H7 (cell line): Measurements from ENCODE around the gene PDE4B. TPM values are rescaled to one million over a fixed set of nuclear protein-coding genes. Genes with fewer than 3 reads are reported as not detected.
A peak's percentile ranks its signal among the peaks of the same experiment; 100 is the strongest.

Experiments used
- DNase-seq: peaks from one replicate; pipeline ENCODE4 v3.0.0; 2012
- H3K27me3 ChIP-seq: 2 replicates; pipeline ENCODE4 v1.6.0; 2011; ENCODE audit warnings: mild to moderate bottlenecking, low read length; ENCODE audit not compliant: control insufficient read depth, insufficient read depth
- H3K36me3 ChIP-seq: replicated peaks from 2 replicates; pipeline ENCODE4 v1.5.1; 2011; ENCODE audit warnings: low read length; ENCODE audit not compliant: control insufficient read depth, insufficient read depth
- H3K4me3 ChIP-seq: 2 replicates; pipeline ENCODE4 v1.5.1; 2011; ENCODE audit warnings: low read depth, mild to moderate bottlenecking, control low read depth, low read length, moderate library complexity; ENCODE audit not compliant: insufficient read depth
- total RNA-seq: library from RNA; depleted of rRNA; stranded (reverse); fragments of >200 nt; shearing (Covaris generic); gene quantifications from 2 replicates; pipeline ENCODE4 v1.2.3, GENCODE V29; 2014

PDE4B gene
- total RNA-seq, 1 experiment from 2014 or later, result 4.1 TPM

DNA sequence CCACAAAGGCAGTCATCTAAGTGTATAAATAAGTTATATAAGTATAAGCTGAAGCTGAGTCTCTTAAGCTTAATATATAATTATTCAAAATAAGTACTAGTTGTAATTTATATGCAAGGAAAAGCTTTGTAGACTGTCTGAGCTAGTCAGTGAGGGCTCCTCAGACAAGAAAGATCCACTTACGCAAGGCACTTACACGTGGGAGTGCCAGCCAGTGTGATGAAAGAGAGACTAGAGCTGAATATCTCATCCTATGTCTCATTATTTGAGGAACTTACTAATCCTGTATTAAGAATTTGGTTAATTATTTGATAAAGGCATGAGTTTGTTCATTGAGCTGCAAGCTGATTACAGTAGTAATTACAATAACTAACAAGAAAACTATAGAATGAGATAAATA lies 146.9 kb downstream of the PDE4B start:
- H3K36me3 ChIP-seq, result no peaks in the 10 kb centered on the region
- DNase-seq, result no peak
- H3K4me3 ChIP-seq, result no peak overlapping the region
- no peaks in the 10 kb centered on the region for H3K27me3 ChIP-seq

DNA sequence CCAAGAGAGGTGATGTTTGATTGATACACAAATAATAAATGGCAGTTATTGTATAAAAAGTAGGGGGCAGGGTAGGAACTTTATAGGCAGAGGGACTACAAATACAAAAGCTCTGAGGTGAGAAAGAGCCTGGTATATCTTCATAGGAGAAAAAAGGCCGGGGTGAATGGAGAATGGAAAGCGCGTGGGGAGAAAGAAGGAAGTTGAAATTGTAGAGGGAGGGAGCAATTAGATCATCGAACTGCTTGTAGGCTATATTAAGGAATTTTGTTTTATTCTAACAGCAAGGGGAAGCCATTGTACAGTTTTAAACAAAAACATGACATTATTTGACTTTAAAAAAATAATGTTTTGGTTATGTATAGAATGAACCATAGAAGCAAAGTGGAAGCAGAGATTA lies 147.4 kb downstream of the PDE4B start:
- DNase-seq, result no peak
- Histone ChIP-seq H3K36me3 (no peaks in the 10 kb centered on the region), H3K27me3 (no peaks in the 10 kb centered on the region), H3K4me3 (no peak overlapping the region)

DNA sequence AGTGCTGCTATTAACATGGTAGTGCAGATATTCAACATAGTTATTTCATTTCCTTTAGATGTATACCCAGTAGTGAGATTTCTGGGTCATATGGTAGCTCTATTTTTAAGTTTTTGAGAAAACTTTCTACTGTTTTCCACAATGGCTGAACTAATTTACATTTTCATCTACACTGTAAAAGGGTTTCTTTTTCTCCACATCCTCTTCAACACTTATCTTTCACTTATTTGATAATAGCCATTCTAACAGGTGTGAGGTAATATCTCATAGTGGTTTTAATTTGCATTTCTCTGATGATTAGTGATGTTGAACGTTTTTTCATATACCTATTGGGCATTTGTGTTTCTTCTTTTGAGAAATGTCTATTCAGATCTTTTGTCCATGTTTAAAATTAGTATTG lies 149.8 kb downstream of the PDE4B start:
- Histone ChIP-seq H3K36me3 (no peaks in the 10 kb centered on the region), H3K4me3 (no peak overlapping the region), H3K27me3 (no peaks in the 10 kb centered on the region)
- no peak for DNase-seq

DNA sequence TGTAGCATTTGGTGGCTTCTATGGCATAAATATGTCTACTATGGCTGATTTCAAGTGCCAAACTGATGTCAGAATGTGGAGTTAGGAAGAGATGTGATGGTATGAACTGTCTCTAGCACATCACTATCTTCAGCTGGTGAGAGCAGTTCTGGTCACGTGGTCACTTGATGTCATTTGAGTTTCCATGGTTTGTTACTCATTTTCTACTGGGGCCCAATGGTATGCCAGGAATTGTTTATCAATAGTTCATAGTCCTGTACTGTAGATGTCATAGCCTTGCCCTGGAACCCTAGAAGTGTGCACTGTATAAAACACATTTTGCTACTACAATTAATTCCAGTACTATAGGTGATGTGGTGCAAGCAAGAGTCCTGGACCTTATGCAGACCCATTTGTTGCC lies 153.7 kb downstream of the PDE4B start:
- DNase-seq, result no peak
- no peaks in the 10 kb centered on the region for H3K36me3 ChIP-seq
- no peaks in the 10 kb centered on the region for H3K27me3 ChIP-seq

DNA sequence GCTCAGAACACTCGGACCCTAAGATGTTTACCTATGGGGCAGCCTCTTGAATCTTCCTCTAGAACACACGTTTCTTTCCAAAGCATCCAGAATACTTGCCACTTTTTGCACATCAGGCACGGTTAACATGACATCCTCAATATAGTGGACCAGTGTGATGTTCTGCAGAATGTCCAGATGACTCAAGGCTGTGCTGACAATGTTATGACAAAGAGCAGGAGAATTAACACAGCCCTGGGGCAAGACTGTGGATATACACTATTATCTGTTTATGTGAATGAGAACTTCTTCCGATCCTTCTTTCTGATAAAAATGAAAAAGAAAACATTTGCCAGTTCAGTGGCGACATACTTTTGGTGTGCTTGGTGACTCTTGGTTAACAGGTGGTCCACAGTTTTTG lies 154.3 kb downstream of the PDE4B start:
- no peaks in the 10 kb centered on the region for H3K27me3 ChIP-seq
- H3K4me3 ChIP-seq, result no peak overlapping the region
- H3K36me3 ChIP-seq, result no peaks in the 10 kb centered on the region
- DNase-seq, result no peak

More for the DNA sequence above, 153.7 kb downstream of the PDE4B start:
- no peak overlapping the region for H3K4me3 ChIP-seq

DNA sequence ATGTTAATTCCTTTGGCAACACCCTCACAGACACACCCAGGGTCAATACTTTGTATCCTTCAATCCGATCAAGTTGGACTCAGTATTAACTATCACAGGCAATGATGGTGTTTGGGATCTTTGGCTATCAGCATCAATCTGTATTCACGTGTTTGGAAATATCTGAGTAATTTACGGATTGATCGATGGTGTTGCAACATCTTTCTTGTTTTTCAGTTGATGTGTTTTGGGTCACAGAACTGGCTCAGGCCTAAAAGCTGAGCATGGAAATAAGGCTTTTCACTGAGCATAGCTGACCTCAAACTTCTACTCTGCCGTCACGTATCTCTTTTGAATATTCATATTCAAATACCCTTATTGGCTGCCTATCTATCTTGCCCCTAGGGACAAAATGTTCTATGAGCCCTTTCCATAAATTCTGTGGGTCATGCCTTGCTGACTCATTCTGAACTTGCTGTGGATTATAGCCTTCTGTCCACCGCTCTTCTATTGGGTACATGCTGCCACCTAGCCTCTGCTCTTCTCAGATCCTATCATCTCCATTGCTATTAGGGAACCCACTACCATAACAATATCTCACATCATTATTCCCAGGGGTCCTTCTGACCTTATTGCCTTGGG lies 156.0 kb downstream of the PDE4B start:
- DNase-seq, result no peak
- no peaks in the 10 kb centered on the region for H3K36me3 ChIP-seq
- H3K4me3 ChIP-seq, result no peak overlapping the region
- no peaks in the 10 kb centered on the region for H3K27me3 ChIP-seq

DNA sequence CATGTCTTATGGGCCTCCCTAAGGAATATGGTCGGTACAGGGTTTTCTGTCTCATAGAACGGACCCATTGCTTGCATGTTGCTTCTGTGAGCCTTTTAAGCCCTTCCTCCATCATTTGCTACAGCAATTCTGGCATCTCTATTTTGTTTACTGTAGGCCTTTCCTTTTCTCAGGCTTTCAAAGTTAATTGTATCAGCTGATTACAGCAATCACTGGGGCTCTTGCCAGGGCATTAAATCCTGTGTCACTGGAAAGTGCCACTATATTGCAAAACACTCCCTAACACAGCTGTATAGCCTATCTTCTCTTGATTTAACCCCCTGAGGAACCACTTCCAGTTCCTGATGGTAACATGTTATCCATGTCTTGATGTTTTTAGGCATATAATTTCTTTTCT lies 156.5 kb downstream of the PDE4B start:
- Histone ChIP-seq H3K36me3 (no peaks in the 10 kb centered on the region), H3K4me3 (no peak overlapping the region)
- no peak for DNase-seq

DNA sequence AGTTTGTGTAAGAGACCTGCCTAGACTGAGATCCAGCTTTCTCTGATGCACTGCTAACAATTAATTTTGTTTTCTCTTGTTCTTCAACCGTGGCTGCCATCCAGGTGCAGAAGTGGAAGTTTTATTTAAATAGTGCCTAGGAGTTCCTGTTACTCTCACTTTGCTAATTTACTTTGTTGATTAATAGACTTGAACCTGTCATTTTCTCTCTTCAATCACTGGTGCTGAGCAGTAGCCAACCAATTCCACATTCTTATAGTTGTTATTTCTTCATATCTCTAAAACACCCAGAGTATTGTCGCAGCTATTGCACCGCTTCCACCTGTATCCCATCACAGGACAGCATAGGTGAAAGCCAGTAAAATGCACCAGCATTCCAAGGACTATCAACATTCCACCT lies 157.2 kb downstream of the PDE4B start:
- Histone ChIP-seq H3K36me3 (no peaks in the 10 kb centered on the region), H3K27me3 (no peaks in the 10 kb centered on the region), H3K4me3 (no peak overlapping the region)
- no peak for DNase-seq

More for the DNA sequence above, 156.5 kb downstream of the PDE4B start:
- no peaks in the 10 kb centered on the region for H3K27me3 ChIP-seq

DNA sequence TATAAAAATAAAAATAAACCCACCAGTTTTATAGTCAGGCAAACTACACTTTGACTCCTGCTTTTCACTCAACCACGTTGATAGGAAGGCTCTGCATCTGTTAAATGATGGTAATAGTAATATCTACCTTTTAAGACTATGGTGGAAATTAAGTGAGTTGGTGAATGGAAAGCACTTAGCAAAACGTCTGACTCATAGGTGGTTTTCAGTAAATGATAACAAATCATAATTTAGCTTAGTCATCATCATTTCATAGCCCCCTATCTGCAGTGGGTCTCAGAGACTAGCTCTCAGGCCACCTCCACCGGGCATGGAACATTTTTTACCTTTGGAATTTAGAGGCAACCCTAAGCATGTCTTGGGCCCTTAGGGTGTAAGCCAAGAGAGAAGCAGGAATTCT lies 160.0 kb downstream of the PDE4B start:
- Histone ChIP-seq H3K4me3 (no peak overlapping the region), H3K27me3 (no peaks in the 10 kb centered on the region), H3K36me3 (no peaks in the 10 kb centered on the region)
- no peak for DNase-seq

DNA sequence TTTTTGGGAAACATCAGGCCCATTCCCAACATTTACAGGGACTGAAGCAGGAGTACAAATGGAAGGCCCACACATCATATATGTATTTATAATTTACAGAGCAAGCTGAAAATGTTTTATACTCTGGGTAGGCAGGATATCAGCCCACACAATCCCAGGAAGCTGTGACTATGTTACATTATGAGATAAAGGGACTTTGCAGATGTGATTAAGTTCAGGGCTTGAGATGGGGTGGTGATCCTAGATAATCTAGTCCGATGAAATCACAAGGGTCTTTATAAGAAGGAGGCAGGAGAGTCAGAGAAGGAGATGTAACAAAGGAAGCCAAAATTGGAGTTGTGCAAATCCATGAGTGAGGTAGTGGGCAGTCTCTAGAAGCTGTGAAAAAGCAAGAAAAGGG lies 160.5 kb downstream of the PDE4B start:
- no peaks in the 10 kb centered on the region for H3K36me3 ChIP-seq
- no peak for DNase-seq

DNA sequence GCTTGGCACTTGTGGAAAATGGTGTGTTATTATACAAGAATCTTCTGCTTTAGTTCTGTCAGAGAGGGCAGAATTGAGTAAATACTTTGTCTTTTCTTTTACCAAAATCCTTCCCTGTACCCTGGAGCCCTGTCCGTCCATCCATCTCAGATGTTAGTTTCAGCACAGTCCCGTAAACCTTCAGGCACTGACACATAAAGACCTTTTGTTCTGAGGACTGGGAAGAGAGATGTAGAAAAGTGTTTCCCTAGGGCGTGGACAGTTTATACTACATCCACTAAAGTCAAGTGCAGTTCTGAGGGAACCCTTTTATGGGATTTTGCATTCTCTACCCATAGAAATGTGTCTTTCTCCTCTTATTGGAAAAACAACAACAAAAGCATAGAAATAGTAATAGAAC lies 162.4 kb downstream of the PDE4B start:
- Histone ChIP-seq H3K4me3 (no peak overlapping the region), H3K27me3 (no peaks in the 10 kb centered on the region), H3K36me3 (no peaks in the 10 kb centered on the region)
- DNase-seq, result no peak

More for the DNA sequence above, 160.5 kb downstream of the PDE4B start:
- H3K4me3 ChIP-seq, result no peak overlapping the region
- no peaks in the 10 kb centered on the region for H3K27me3 ChIP-seq

DNA sequence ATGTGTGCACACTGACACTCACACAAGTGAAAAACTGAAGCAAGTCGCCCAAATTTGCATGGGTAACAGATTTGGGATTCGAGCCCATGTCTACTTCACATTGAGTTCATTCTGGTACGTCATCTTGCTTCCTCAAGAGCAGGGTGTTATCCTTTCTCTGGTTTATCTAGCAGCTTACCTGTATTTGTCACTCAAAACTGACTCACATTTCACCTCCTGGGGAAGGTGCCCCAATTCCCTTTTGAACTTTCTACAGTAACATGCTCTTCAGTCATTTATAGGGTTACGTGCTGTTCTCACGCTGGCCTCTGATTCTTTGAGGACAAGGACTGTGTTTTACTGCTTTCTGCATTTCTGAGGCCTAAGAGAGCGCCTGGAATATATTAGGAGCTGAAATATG lies 162.8 kb downstream of the PDE4B start:
- no peaks in the 10 kb centered on the region for H3K36me3 ChIP-seq
- no peaks in the 10 kb centered on the region for H3K27me3 ChIP-seq
- no peak overlapping the region for H3K4me3 ChIP-seq
- no peak for DNase-seq

DNA sequence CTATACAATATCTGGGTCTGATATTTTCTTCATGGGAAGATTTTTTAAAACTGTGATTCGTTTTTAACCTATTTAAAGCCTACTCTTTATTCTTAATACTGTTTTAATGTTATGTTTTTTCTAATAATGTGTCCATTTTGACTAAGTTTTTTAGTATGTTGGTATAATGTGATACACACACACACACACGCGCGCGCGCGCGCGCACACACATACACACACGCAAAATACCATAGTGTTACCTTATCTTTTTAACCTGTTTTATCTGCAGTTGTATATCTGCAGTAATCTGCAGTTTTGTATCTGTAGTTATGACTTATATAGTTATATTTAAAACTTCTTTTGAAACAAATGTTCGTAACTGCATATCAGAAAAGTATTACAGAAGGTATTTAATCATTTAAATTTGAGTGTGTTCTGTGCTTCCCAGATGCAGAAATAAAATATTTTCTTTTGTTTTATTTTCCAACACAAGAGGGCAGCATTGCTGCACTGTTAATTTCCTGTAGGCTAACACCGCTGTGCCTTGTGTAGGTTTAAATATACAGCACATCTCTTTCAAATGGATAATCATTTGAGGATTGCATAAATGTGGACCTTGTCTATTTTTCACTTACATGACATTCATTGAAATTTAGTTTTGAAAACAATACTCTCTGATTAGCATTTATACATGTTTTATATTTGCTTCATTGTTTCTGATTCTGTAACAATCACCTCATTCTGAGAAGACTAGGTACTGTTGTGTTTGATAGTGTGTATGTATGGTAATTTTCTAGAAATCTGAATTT lies 166.1 kb downstream of the PDE4B start:
- peak; percentile 10 for DNase-seq
- H3K4me3 ChIP-seq, result no peak overlapping the region
- H3K27me3 ChIP-seq, result no peaks in the 10 kb centered on the region
- no peaks in the 10 kb centered on the region for H3K36me3 ChIP-seq

DNA sequence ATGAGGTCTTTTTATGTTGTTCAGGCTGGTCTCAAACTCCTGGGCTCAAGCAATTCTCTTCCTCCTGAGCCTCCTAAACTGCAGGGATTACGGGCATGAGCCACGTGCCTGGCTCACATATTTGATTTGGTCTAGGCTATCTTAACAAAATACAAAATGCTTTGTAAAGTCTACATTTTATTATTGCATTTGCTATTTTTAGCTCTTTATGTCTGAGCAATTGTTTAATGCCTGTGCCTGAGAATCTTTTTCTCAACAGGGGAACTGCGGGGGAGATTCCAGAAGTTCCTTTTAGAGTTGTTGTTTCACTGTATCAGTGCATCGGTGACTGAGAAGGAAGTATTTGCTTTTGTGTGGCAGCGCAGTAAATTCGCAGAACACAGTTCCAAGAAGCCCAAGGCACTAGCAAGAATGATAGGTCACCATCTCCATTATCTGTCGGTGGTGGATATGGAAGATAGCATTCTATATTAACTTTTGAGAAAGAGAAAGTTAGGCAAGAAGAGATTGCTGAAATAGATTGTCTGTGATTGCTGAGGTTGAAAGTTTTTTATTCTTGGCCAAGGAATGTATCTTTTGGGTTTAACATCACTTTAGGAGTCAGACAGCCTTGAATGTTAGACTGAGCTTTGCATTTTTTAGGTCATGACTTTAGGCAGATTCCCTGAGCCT lies 167.3 kb downstream of the PDE4B start:
- H3K27me3 ChIP-seq, result no peaks in the 10 kb centered on the region
- H3K4me3 ChIP-seq, result no peak overlapping the region
- no peak for DNase-seq
- no peaks in the 10 kb centered on the region for H3K36me3 ChIP-seq
